Neural cell (in vitro differentiated cells): ENCODE data around the gene CACNA1H. TPM values are rescaled to one million over a fixed set of nuclear protein-coding genes. Genes with fewer than 3 reads are reported as not detected.

Experiments used
- H2AFZ ChIP-seq: fragments of 200-600, 300-800 bp; sonication (generic), shearing (Covaris generic); 2 replicates; pipeline ENCODE4 v1.6.0; 2014; ENCODE audit warnings: low read depth, mild to moderate bottlenecking, antibody characterized with exemption, low read length, moderate library complexity
- H3F3A ChIP-seq: fragments of 200-600 bp; shearing (Covaris generic); 2 replicates; pipeline ENCODE4 v1.6.1; 2016; ENCODE audit warnings: mild to moderate bottlenecking, moderate library complexity, mixed read lengths, antibody characterized with exemption, low read length; ENCODE audit not compliant: insufficient read depth, poor library complexity, severe bottlenecking
- H3K27ac ChIP-seq: fragments of 200-600, 300-800 bp; sonication (generic), shearing (Covaris generic); 2 replicates; pipeline ENCODE4 v1.5.1; 2014; ENCODE audit warnings: mild to moderate bottlenecking, low read length, moderate library complexity
- H3K27me3 ChIP-seq: fragments of 300-800, 200-600 bp; sonication (generic), shearing (Covaris generic); 2 replicates; pipeline ENCODE4 v1.6.0; 2014; ENCODE audit warnings: mild to moderate bottlenecking, low read depth, low read length, moderate library complexity; ENCODE audit not compliant: insufficient read depth
- H3K36me3 ChIP-seq: fragments of 300-800, 200-600 bp; sonication (generic), shearing (Covaris generic); 2 replicates; pipeline ENCODE4 v1.5.1; 2014; ENCODE audit warnings: mild to moderate bottlenecking, antibody characterized with exemption, low read length, moderate library complexity; ENCODE audit not compliant: insufficient read depth
- H3K4me2 ChIP-seq: fragments of 300-800, 200-600 bp; sonication (generic), shearing (Covaris generic); 2 replicates; pipeline ENCODE4 v1.6.0; 2014; ENCODE audit warnings: mild to moderate bottlenecking, low read length
- H3K4me3 ChIP-seq: fragments of 300-800, 200-600 bp; sonication (generic), shearing (Covaris generic); 2 replicates; pipeline ENCODE4 v1.5.1; 2014; ENCODE audit warnings: mild to moderate bottlenecking, low read length, moderate library complexity
- H3K79me2 ChIP-seq: fragments of 200-600 bp; shearing (Covaris generic); replicated peaks from 2 replicates; pipeline ENCODE4 v1.6.0; 2014; ENCODE audit warnings: mild to moderate bottlenecking, low read length, moderate library complexity; ENCODE audit not compliant: insufficient read depth
- H3K9ac ChIP-seq: fragments of 300-800, 200-600 bp; sonication (generic), shearing (Covaris generic); 2 replicates; pipeline ENCODE4 v1.6.1; 2016; ENCODE audit warnings: mild to moderate bottlenecking, low read length, mixed read lengths
- H3K9me2 ChIP-seq: fragments of 200-600 bp; shearing (Covaris generic); 2 replicates; pipeline ENCODE4 v1.6.1; 2016; ENCODE audit warnings: mild to moderate bottlenecking, low read length, mixed read lengths; ENCODE audit not compliant: insufficient read depth
- H3K9me3 ChIP-seq: fragments of 200-600, 300-800 bp; sonication (generic), shearing (Covaris generic); 2 replicates; pipeline ENCODE4 v1.6.1; 2016; ENCODE audit warnings: mild to moderate bottlenecking, mixed run types, low read length, moderate library complexity, mixed read lengths
- H4K20me1 ChIP-seq: fragments of 200-600 bp; shearing (Covaris generic); 2 replicates; pipeline ENCODE4 v1.6.1; 2016; ENCODE audit warnings: mild to moderate bottlenecking, mixed run types; ENCODE audit not compliant: insufficient read depth
- CTCF ChIP-seq: fragments of 450-650 bp; IDR thresholded peaks from 2 replicates; pipeline ENCODE4 v1.5.1; 2014; ENCODE audit warnings: antibody characterized with exemption, mild to moderate bottlenecking, moderate library complexity; ENCODE audit not compliant: poor library complexity, severe bottlenecking
- EP300 ChIP-seq: fragments of 450-650 bp; conservative IDR thresholded peaks from 2 replicates; pipeline ENCODE4 v1.6.1; 2014; ENCODE audit warnings: antibody characterized with exemption, mild to moderate bottlenecking, moderate library complexity; ENCODE audit not compliant: poor library complexity, severe bottlenecking
- EZH2 ChIP-seq: fragments of 200-600, 300-800 bp; shearing (Covaris generic), sonication (generic); IDR thresholded peaks from 2 replicates; pipeline ENCODE4 v1.6.1; 2014; ENCODE audit warnings: antibody characterized with exemption, low read length, borderline replicate concordance, mild to moderate bottlenecking; ENCODE audit not compliant: insufficient read depth, poor library complexity, severe bottlenecking
- MXI1 ChIP-seq: fragments of 450-650 bp; conservative IDR thresholded peaks from 2 replicates; pipeline ENCODE4 v1.6.1; 2014; ENCODE audit warnings: antibody characterized with exemption, mild to moderate bottlenecking; ENCODE audit not compliant: poor library complexity, severe bottlenecking
- POLR2AphosphoS5 ChIP-seq: IDR thresholded peaks from 2 replicates; pipeline ENCODE4 v1.6.1; 2012
- RAD21 ChIP-seq: fragments of 450-650 bp; conservative IDR thresholded peaks from 2 replicates; pipeline ENCODE4 v1.6.1; 2014; ENCODE audit warnings: antibody characterized with exemption, mild to moderate bottlenecking, moderate library complexity
- REST ChIP-seq: IDR thresholded peaks from 2 replicates; pipeline ENCODE4 v1.6.1; 2012; ENCODE audit warnings: borderline replicate concordance
- SMC3 ChIP-seq: fragments of 450-650 bp; conservative IDR thresholded peaks from 2 replicates; pipeline ENCODE4 v1.6.1; 2014; ENCODE audit warnings: antibody characterized with exemption, mild to moderate bottlenecking, moderate library complexity; ENCODE audit not compliant: poor library complexity
- TAF1 ChIP-seq: IDR thresholded peaks from 2 replicates; pipeline ENCODE4 v1.6.1; 2012; ENCODE audit warnings: low read depth
- polyA plus RNA-seq: library from polyadenylated mRNA; depleted of rRNA; stranded (reverse); fragments of >200 nt; gene quantifications from 2 replicates; pipeline ENCODE4 v1.2.3, GENCODE V29; 2014

CACNA1H gene
- polyA plus RNA-seq, 1 donor from 2014 or later, result 27.7 TPM

GRCh38 chr16:1147027-1147426 is 5.9 kb upstream of the CACNA1H start:
- H3K27me3 ChIP-seq, result no peaks in the 10 kb centered on the region
- H3K36me3 ChIP-seq, result no peaks in the 10 kb centered on the region
- no peak overlapping the region for H2AFZ ChIP-seq
- no peaks in the 10 kb centered on the region for H4K20me1 ChIP-seq
- H3K27ac ChIP-seq, result no peak overlapping the region
- H3K4me2 ChIP-seq, result no peak overlapping the region
- TF ChIP-seq EZH2 (no peak), POLR2AphosphoS5 (no peak), SMC3 (no peak), CTCF (no peak), EP300 (no peak), TAF1 (no peak), RAD21 (no peak), REST (no peak), MXI1 (no peak)
- H3K4me3 ChIP-seq, result no peak overlapping the region
- no peaks in the 10 kb centered on the region for H3K79me2 ChIP-seq
- no peaks in the 10 kb centered on the region for H3K9me2 ChIP-seq
- no peaks in the 10 kb centered on the region for H3K9me3 ChIP-seq
- no peaks in the 10 kb centered on the region for H3F3A ChIP-seq
- no peak overlapping the region for H3K9ac ChIP-seq

GRCh38 chr16:1149101-1149636 is 3.7 kb upstream of the CACNA1H start:
- Histone ChIP-seq H3K36me3 (no peaks in the 10 kb centered on the region), H3K4me2 (no peak overlapping the region), H3K27me3 (no peaks in the 10 kb centered on the region), H4K20me1 (no peaks in the 10 kb centered on the region), H3K4me3 (no peak overlapping the region), H2AFZ (no peak overlapping the region), H3F3A (no peaks in the 10 kb centered on the region), H3K79me2 (peaks cover 2% of the 10 kb centered on the region), H3K27ac (no peak overlapping the region), H3K9ac (no peak overlapping the region), H3K9me3 (no peaks in the 10 kb centered on the region), H3K9me2 (no peaks in the 10 kb centered on the region)
- TF ChIP-seq TAF1, result no peak
- no peak for TF ChIP-seq POLR2AphosphoS5
- no peak for TF ChIP-seq SMC3
- no peak for TF ChIP-seq EZH2
- no peak for TF ChIP-seq MXI1
- no peak for TF ChIP-seq RAD21
- TF ChIP-seq CTCF, result no peak
- no peak for TF ChIP-seq REST
- no peak for TF ChIP-seq EP300
